SK-N-SH (cell line): ENCODE data around the gene COL2A1. TPM values are rescaled to one million over a fixed set of nuclear protein-coding genes. Genes with fewer than 3 reads are reported as not detected.

ENCODE experiments used
- CTCF ChIA-PET: fragments of 300-600, 350-600 bp; formaldehyde crosslinking; extraction: SDS; loops from one replicate; lab custom pipeline; 2021; lab: Yijun Ruan, JAX
- POLR2A ChIA-PET: fragments of 350-600 bp; sonication (Branson Sonifier 250); formaldehyde crosslinking; extraction: SDS; loops from one replicate; lab custom pipeline; 2020; ENCODE audit warnings: antibody characterized with exemption, inconsistent platforms; lab: Yijun Ruan, JAX
- DNase-seq: peaks from one replicate; pipeline ENCODE4 v3.0.0; 2012
- H2AFZ ChIP-seq: fragments of 200-600 bp; sonication (generic); 2 replicates; pipeline ENCODE4 v1.8.1; 2016; ENCODE audit warnings: antibody characterized with exemption, mild to moderate bottlenecking, low read depth
- H3F3A ChIP-seq: fragments of 200-600 bp; sonication (generic); replicated peaks from 2 replicates; pipeline ENCODE3; 2016; ENCODE audit warnings: antibody characterized with exemption, mild to moderate bottlenecking; ENCODE audit not compliant: insufficient read depth
- H3K27ac ChIP-seq, 2 experiments: fragments of 200-500 bp in 1 of 2; fragments of 200-600 bp in 1 of 2; sonication (Bioruptor generic) in 1 of 2; sonication (generic), shearing (Covaris generic) in 1 of 2; 2 replicates each; pipeline versions ENCODE4 v1.5.1 to v1.6.1; 2014 to 2016; ENCODE audit warnings: low read depth in 2 of 2, inconsistent platforms in 1 of 2, low read length in 1 of 2, mild to moderate bottlenecking in 1 of 2, mixed read lengths in 1 of 2
- H3K27me3 ChIP-seq: fragments of 200-600 bp; sonication (generic), shearing (Covaris generic); 2 replicates; pipeline ENCODE4 v1.6.1; 2016; ENCODE audit warnings: mixed run types; ENCODE audit not compliant: insufficient read depth
- H3K36me3 ChIP-seq, 2 experiments: fragments of 200-500 bp in 1 of 2; fragments of 200-600 bp in 1 of 2; sonication (Bioruptor generic) in 1 of 2; sonication (generic) in 1 of 2; replicated peaks in 1 of 2; 2 replicates each; pipeline versions ENCODE3 to v1.5.1; 2014 to 2016; ENCODE audit warnings: low read length in 1 of 2, mild to moderate bottlenecking in 1 of 2; ENCODE audit not compliant: insufficient read depth in 2 of 2, control insufficient read depth in 1 of 2
- H3K4me1 ChIP-seq, 2 experiments: fragments of 200-500 bp in 1 of 2; fragments of 200-600 bp in 1 of 2; sonication (Bioruptor generic) in 1 of 2; sonication (generic), shearing (Covaris generic) in 1 of 2; 2 replicates each; pipeline versions ENCODE4 v1.5.1 to v1.6.1; 2014 to 2016; ENCODE audit warnings: low read depth in 1 of 2, low read length in 1 of 2, mixed run types in 1 of 2; ENCODE audit not compliant: insufficient read depth in 2 of 2, control insufficient read depth in 1 of 2
- H3K4me2 ChIP-seq: fragments of 200-600 bp; sonication (generic), shearing (Covaris generic); 2 replicates; pipeline ENCODE4 v1.6.1; 2017; ENCODE audit warnings: mixed run types
- H3K4me3 ChIP-seq, 2 experiments: fragments of 200-500 bp in 1 of 2; fragments of 200-600 bp in 1 of 2; sonication (Bioruptor generic) in 1 of 2; sonication (generic), shearing (Covaris generic) in 1 of 2; 2 replicates each; pipeline versions ENCODE4 v1.5.1 to v1.8.1; 2014 to 2016; ENCODE audit warnings: low read depth in 2 of 2, inconsistent platforms in 1 of 2, low read length in 1 of 2, mild to moderate bottlenecking in 1 of 2, mixed read lengths in 1 of 2, moderate library complexity in 1 of 2
- H3K79me2 ChIP-seq: fragments of 200-600 bp; sonication (generic); 2 replicates; pipeline ENCODE4 v1.8.1; 2017; ENCODE audit warnings: mild to moderate bottlenecking; ENCODE audit not compliant: insufficient read depth
- H3K9ac ChIP-seq: fragments of 200-600 bp; sonication (generic); 2 replicates; pipeline ENCODE4 v1.6.1; 2017; ENCODE audit warnings: mixed run types
- H3K9me2 ChIP-seq: fragments of 200-600 bp; sonication (generic); 2 replicates; pipeline ENCODE4 v1.6.1; 2017; ENCODE audit warnings: mixed run types
- H3K9me3 ChIP-seq: fragments of 200-600 bp; sonication (generic); 2 replicates; pipeline ENCODE4 v1.6.1; 2017; ENCODE audit warnings: mixed run types, mild to moderate bottlenecking, moderate library complexity
- H4K20me1 ChIP-seq: fragments of 200-600 bp; sonication (generic); 2 replicates; pipeline ENCODE4 v1.6.1; 2017; ENCODE audit warnings: mild to moderate bottlenecking, mixed run types; ENCODE audit not compliant: insufficient read depth
- FOSL2 ChIP-seq: IDR thresholded peaks from 2 replicates; pipeline ENCODE4 v1.4.0; 2012; ENCODE audit warnings: low read depth, mild to moderate bottlenecking, moderate library complexity, borderline replicate concordance
- MAX ChIP-seq: IDR thresholded peaks from 2 replicates; pipeline ENCODE4 v1.4.0; 2012; ENCODE audit warnings: low read depth
- MEF2A ChIP-seq: IDR thresholded peaks from 2 replicates; pipeline ENCODE4 v1.4.0; 2012; ENCODE audit warnings: low read depth, borderline replicate concordance
- NRF1 ChIP-seq: IDR thresholded peaks from 2 replicates; pipeline ENCODE4 v1.6.1; 2012; ENCODE audit warnings: low read depth, mild to moderate bottlenecking, low read length
- RAD21 ChIP-seq: IDR thresholded peaks from 2 replicates; pipeline ENCODE4 v1.6.1; 2012; ENCODE audit warnings: mild to moderate bottlenecking, low read length
- RXRA ChIP-seq: IDR thresholded peaks from 2 replicates; pipeline ENCODE4 v1.4.0; 2012; ENCODE audit warnings: low read depth, mild to moderate bottlenecking, borderline replicate concordance
- SMC3 ChIP-seq: IDR thresholded peaks from 2 replicates; pipeline ENCODE4 v1.6.1; 2012; ENCODE audit warnings: low read depth, low read length, improper control_type of control experiment
- TCF12 ChIP-seq: IDR thresholded peaks from 2 replicates; pipeline ENCODE4 v1.4.0; 2012
- TEAD4 ChIP-seq: IDR thresholded peaks from 2 replicates; pipeline ENCODE4 v1.4.0; 2012; ENCODE audit warnings: mild to moderate bottlenecking, borderline replicate concordance; ENCODE audit not compliant: insufficient read depth
- USF1 ChIP-seq: IDR thresholded peaks from 2 replicates; pipeline ENCODE4 v1.4.0; 2012; ENCODE audit warnings: low read depth, borderline replicate concordance
- WGBS: methylation state at CpG from one replicate; pipeline ENCODE4 v1.1.6; 2017; ENCODE audit warnings: low lambda C conversion rate; 5-methylcytosine and 5-hydroxymethylcytosine counted together
- polyA plus RNA-seq, 3 experiments: library from polyadenylated mRNA; depleted of rRNA; stranded (reverse); fragments of >200 nt; gene quantifications; 2 replicates each; pipeline ENCODE4 v1.2.3, GENCODE V29; 2012

COL2A1 gene
- polyA plus RNA-seq, 1 of the 3 experiments (the other 2 are of a cell fraction), result 0.02 TPM

GRCh38 chr12:48026060-48026827, 22.0 kb upstream of the COL2A1 start:
- Histone ChIP-seq H3K27ac (no peak overlapping the region), H3K4me3 (no peak overlapping the region), H3K9ac (no peak overlapping the region), H3K9me3 (no peaks in the 10 kb centered on the region), H3K79me2 (no peaks in the 10 kb centered on the region), H3K27me3 (peaks cover under 1% of the 10 kb centered on the region; the same call in 1 of the 2 replicates), H4K20me1 (no peaks in the 10 kb centered on the region), H3K36me3 (no peaks in the 10 kb centered on the region), H3K9me2 (no peaks in the 10 kb centered on the region), H2AFZ (no peak overlapping the region), H3F3A (no peaks in the 10 kb centered on the region), H3K4me1 (peaks cover 0 to 8% of the 10 kb centered on the region in 2 experiments; a peak in 1 of 4 replicates), H3K4me2 (no peak overlapping the region)
- TF ChIP-seq TEAD4, result no peak
- no peak for TF ChIP-seq RAD21
- no peak for TF ChIP-seq TCF12
- POLR2A ChIA-PET, result no interaction called here
- no peak for DNase-seq
- WGBS, result 55% methylated on average over 7 of the region's 7 CpGs
- CTCF ChIA-PET, result interaction anchor here (1.6 kb wide), 1 partner anchor 138 kb away, joined by 3 read pairs; no protein-coding TSS in a partner anchor

GRCh38 chr12:48025281-48025680, 21.0 kb upstream of the COL2A1 start:
- Histone ChIP-seq H3K4me2 (no peak overlapping the region), H3K27ac (no peak overlapping the region), H3K9ac (no peak overlapping the region), H3K9me2 (no peaks in the 10 kb centered on the region), H3K27me3 (peaks cover 9% of the 10 kb centered on the region), H3K9me3 (no peaks in the 10 kb centered on the region), H3F3A (no peaks in the 10 kb centered on the region), H3K36me3 (no peaks in the 10 kb centered on the region), H3K79me2 (no peaks in the 10 kb centered on the region), H2AFZ (no peak overlapping the region), H3K4me1 (peaks cover 0 to 8% of the 10 kb centered on the region in 2 experiments; a peak in 1 of 4 replicates), H3K4me3 (no peak overlapping the region), H4K20me1 (no peaks in the 10 kb centered on the region)
- TF ChIP-seq RXRA, result no peak
- POLR2A ChIA-PET, result no interaction called here
- DNase-seq, result no peak
- WGBS, result 47% methylated on average over 4 of the region's 7 CpGs
- CTCF ChIA-PET, result interaction anchor here (1.2 kb wide), 1 partner anchor 186 kb away, joined by 3 read pairs; no protein-coding TSS in a partner anchor

GRCh38 chr12:48024735-48025134, 20.5 kb upstream of the COL2A1 start:
- no peak overlapping the region for H3K9ac ChIP-seq
- no peaks in the 10 kb centered on the region for H4K20me1 ChIP-seq
- peaks cover 9% of the 10 kb centered on the region for H3K27me3 ChIP-seq
- peaks cover 0 to 8% of the 10 kb centered on the region in 2 experiments; a peak in 1 of 4 replicates for H3K4me1 ChIP-seq
- 74% methylated on average over 9 of the region's 9 CpGs for whole genome bisulfite sequencing
- H3K4me3 ChIP-seq, result no peak overlapping the region
- H3K4me2 ChIP-seq, result no peak overlapping the region
- no peaks in the 10 kb centered on the region for H3K36me3 ChIP-seq
- H3K9me2 ChIP-seq, result no peaks in the 10 kb centered on the region
- no peaks in the 10 kb centered on the region for H3K79me2 ChIP-seq
- H3F3A ChIP-seq, result no peaks in the 10 kb centered on the region
- ChIA-PET CTCF (interaction anchor here (1.2 kb wide), 1 partner anchor 186 kb away, joined by 3 read pairs; no protein-coding TSS in a partner anchor), POLR2A (no interaction called here)
- no peak overlapping the region for H3K27ac ChIP-seq
- no peak overlapping the region for H2AFZ ChIP-seq
- H3K9me3 ChIP-seq, result no peaks in the 10 kb centered on the region
- TF ChIP-seq SMC3 (no peak), MAX (no peak), USF1 (no peak), FOSL2 (no peak), NRF1 (no peak), MEF2A (no peak)
- no peak for DNase-seq
